ENCODE measurements around the gene LHPP.

LHPP gene

GRCh38 chr10:124504711-124505110 lies 43.1 kb downstream of the LHPP start:
- no peak for DNase-seq (ENCODE audit: low read depth)
- TF ChIP-seq, protein P1, sequence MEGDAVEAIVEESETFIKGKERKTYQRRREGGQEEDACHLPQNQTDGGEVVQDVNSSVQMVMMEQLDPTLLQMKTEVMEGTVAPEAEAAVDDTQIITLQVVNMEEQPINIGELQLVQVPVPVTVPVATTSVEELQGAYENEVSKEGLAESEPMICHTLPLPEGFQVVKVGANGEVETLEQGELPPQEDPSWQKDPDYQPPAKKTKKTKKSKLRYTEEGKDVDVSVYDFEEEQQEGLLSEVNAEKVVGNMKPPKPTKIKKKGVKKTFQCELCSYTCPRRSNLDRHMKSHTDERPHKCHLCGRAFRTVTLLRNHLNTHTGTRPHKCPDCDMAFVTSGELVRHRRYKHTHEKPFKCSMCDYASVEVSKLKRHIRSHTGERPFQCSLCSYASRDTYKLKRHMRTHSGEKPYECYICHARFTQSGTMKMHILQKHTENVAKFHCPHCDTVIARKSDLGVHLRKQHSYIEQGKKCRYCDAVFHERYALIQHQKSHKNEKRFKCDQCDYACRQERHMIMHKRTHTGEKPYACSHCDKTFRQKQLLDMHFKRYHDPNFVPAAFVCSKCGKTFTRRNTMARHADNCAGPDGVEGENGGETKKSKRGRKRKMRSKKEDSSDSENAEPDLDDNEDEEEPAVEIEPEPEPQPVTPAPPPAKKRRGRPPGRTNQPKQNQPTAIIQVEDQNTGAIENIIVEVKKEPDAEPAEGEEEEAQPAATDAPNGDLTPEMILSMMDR (IDR thresholded peaks at IDR 0.05; ENCODE audit: control insufficient read depth, insufficient read depth, low read depth, low read length, missing control alignments), result no peak

GRCh38 chr10:124505279-124505678 lies 43.7 kb downstream of the LHPP start:
- TF ChIP-seq, protein P1 (IDR thresholded peaks at IDR 0.05; ENCODE audit: control insufficient read depth, insufficient read depth, low read depth, low read length, missing control alignments), result no peak
- H3K4me3 ChIP-seq (ENCODE audit: control insufficient read depth, low read depth, low read length), result no peak overlapping the region
- DNase-seq (ENCODE audit: low read depth), result no peak

More at GRCh38 chr10:124504711-124505110, 43.1 kb downstream of the LHPP start:
- H3K4me3 ChIP-seq (ENCODE audit: control insufficient read depth, low read depth, low read length), result no peak overlapping the region

- no peak for DNase-seq (ENCODE audit: low read depth)
- TF ChIP-seq, protein P1 (IDR thresholded peaks at IDR 0.05; ENCODE audit: control insufficient read depth, insufficient read depth, low read depth, low read length, missing control alignments), result no peak
- H3K4me3 ChIP-seq (ENCODE audit: control insufficient read depth, low read depth, low read length), result no peak overlapping the region
These were observed 46.5 kb downstream of the LHPP start for GRCh38 chr10:124508070-124508667.

GRCh38 chr10:124508907-124509454 lies 47.4 kb downstream of the LHPP start:
- TF ChIP-seq, protein P1 (IDR thresholded peaks at IDR 0.05; ENCODE audit: control insufficient read depth, insufficient read depth, low read depth, low read length, missing control alignments), result no peak
- no peak overlapping the region for H3K4me3 ChIP-seq (ENCODE audit: control insufficient read depth, low read depth, low read length)
- no peak for DNase-seq (ENCODE audit: low read depth)

DNA sequence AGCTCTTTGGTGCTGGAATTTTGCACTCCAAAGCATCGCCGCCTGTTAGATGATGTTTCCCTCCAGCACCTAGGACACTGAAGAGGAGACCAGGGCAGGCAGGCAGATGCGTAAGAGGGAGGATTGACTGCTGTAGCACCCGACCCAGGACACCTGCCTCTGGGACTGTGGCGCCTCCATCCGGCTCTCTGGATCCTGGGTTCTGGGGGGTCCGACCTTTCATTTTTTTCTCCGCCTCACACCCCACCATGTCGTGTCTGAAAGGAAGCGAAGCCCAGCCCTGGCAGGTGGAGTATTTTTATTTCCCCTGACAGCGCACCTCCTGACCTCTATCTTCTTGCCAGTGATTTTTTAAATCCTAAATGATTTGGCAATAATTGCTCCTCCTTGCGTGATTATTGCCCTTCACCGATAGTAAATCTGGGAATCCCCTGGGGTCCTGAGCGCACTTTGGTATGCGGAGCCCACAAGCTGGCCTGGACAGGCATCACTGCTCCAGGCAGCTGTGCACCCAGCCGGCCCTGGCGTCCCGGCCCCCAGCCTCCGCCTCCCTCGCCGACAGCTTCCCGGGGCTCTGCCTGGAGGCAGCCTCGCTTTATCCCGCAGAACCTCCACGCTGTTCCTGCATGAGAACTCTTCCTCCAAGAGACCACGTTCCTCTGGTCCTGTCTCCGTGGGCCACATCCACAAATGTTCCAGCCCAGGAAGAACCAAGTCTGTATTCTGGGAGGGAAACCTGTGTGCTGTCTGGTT lies 48.4 kb downstream of the LHPP start:
- TF ChIP-seq, protein P1 (IDR thresholded peaks at IDR 0.05; ENCODE audit: control insufficient read depth, insufficient read depth, low read depth, low read length, missing control alignments), result no peak
- no peak overlapping the region for H3K4me3 ChIP-seq (ENCODE audit: control insufficient read depth, low read depth, low read length)
- no peak for DNase-seq (ENCODE audit: low read depth)

DNA sequence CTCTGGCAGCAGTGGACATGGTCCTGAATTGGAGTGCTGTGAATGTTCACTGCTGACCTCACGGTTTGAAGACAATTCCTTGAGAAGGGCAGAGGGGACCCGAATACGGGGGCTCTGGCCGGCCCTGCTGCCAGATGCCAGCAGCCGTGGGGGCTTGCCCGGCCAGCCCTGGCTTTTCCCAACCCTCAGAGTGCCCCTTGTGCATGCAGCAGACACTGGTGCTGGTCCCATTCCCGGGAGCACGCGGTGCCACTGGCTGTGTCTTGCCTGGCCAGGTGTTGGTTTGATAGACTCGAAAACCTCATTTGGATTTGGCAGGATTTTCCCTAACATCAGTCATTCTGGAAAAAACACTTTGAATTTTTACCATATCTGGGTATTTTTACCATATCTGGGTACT lies 49.1 kb downstream of the LHPP start:
- no peak overlapping the region for H3K4me3 ChIP-seq (ENCODE audit: control insufficient read depth, low read depth, low read length)
- TF ChIP-seq, protein P1 (IDR thresholded peaks at IDR 0.05; ENCODE audit: control insufficient read depth, insufficient read depth, low read depth, low read length, missing control alignments), result no peak
- no peak for DNase-seq (ENCODE audit: low read depth)

Measured in AG09309 (cell line).